CD4-positive, alpha-beta T cell (primary cell): Measurements from ENCODE around the gene MAN2B2. TPM values are rescaled to one million over a fixed set of nuclear protein-coding genes. Genes with fewer than 3 reads are reported as not detected.

Experiments used
- ATAC-seq: fragments of 200-7000 bp; cut with Tn5 transposase; one replicate; pipeline ENCODE4 v1.10.0; 2022; ENCODE audit warnings: mild to moderate bottlenecking; ENCODE audit not compliant: poor library complexity
- CTCF ChIA-PET: fragments of 350-600 bp; sonication (Branson Sonifier 250); formaldehyde crosslinking; loops from one replicate; lab custom pipeline; 2021; ENCODE audit warnings: antibody characterized with exemption, inconsistent platforms; lab: Charles Lee
- POLR2A ChIA-PET: fragments of 350-600 bp; sonication (Branson Sonifier 250); formaldehyde crosslinking; loops from one replicate; lab custom pipeline; 2021; ENCODE audit warnings: antibody characterized with exemption, inconsistent platforms; lab: Charles Lee
- DNase-seq, 14 experiments: peaks; one replicate each; pipeline ENCODE4 v3.0.0-alpha.2; 2013 to 2020; ENCODE audit warnings: mixed read lengths in 2 of 14
- H3K27ac ChIP-seq, 2 donors: one replicate each; pipeline versions ENCODE4 v1.5.1 to v1.7.0; 2013; ENCODE audit warnings: low read length in 2 of 2, low read depth in 1 of 2, mild to moderate bottlenecking in 1 of 2
- H3K27me3 ChIP-seq, 2 experiments: 1 replicate in 1 of 2; 2 replicates in 1 of 2; pipeline versions ENCODE4 v1.6.1 to v1.7.0; 2013; ENCODE audit warnings: low read length in 2 of 2, control low read depth in 1 of 2, mild to moderate bottlenecking in 1 of 2, moderate library complexity in 1 of 2; ENCODE audit not compliant: insufficient read depth in 2 of 2, control insufficient read depth in 1 of 2
- H3K36me3 ChIP-seq: one replicate; pipeline ENCODE4 v1.6.1; 2013; ENCODE audit warnings: low read length, control low read depth; ENCODE audit not compliant: insufficient read depth
- H3K4me1 ChIP-seq: one replicate; pipeline ENCODE4 v1.6.1; 2013; ENCODE audit warnings: low read length, control low read depth; ENCODE audit not compliant: insufficient read depth
- H3K4me3 ChIP-seq: one replicate; pipeline ENCODE4 v1.5.1; 2013; ENCODE audit warnings: mild to moderate bottlenecking, low read length, moderate library complexity
- H3K9me3 ChIP-seq, 2 experiments: 1 replicate in 1 of 2; 2 replicates in 1 of 2; pipeline versions ENCODE4 v1.6.1 to v1.7.0; 2013; ENCODE audit warnings: low read length in 2 of 2, mild to moderate bottlenecking in 2 of 2, control low read depth in 1 of 2, moderate library complexity in 1 of 2; ENCODE audit not compliant: control insufficient read depth in 1 of 2, insufficient read depth in 1 of 2
- H3K27ac Mint-ChIP-seq: one replicate; pipeline ENCODE4 v1.8.0; 2020; ENCODE audit warnings: mixed read lengths
- H3K27me3 Mint-ChIP-seq: one replicate; pipeline ENCODE4 v1.8.0; 2021; ENCODE audit warnings: mixed read lengths
- H3K36me3 Mint-ChIP-seq: one replicate; pipeline ENCODE4 v1.8.0; 2021; ENCODE audit warnings: low read depth, mixed read lengths
- H3K4me1 Mint-ChIP-seq: one replicate; pipeline ENCODE4 v1.8.0; 2021; ENCODE audit warnings: low read depth, mixed read lengths
- H3K4me3 Mint-ChIP-seq: one replicate; pipeline ENCODE4 v1.8.0; 2020; ENCODE audit warnings: mild to moderate bottlenecking, mixed read lengths
- H3K9me3 Mint-ChIP-seq: one replicate; pipeline ENCODE4 v1.8.0; 2020; ENCODE audit warnings: mixed read lengths
- CTCF ChIP-seq: fragments of 200-600 bp; IDR thresholded peaks from one replicate; pipeline ENCODE4 v1.8.0; 2022; ENCODE audit warnings: antibody characterized with exemption, mild to moderate bottlenecking
- intact Hi-C, 2 experiments: fragments of 100-400 bp; cut with DNase I in 1 of 2; cut with micrococcal nuclease in 1 of 2; formaldehyde crosslinking; loops; one replicate each; pipeline versions ENCODE4 v1.15.1 to v1.9.0; 2023 to 2025; cut with DNase I, micrococcal nuclease
- total RNA-seq, 174 experiments: library from RNA in 2 of 174; stranded (reverse) in 2 of 174; gene quantifications; one replicate each; pipeline ENCODE4 v1.2.3 and lab custom pipeline; 2021 to 2026

MAN2B2 gene
- total RNA-seq, 2 experiments from 2014 or later: 25.9 to 28.5 TPM

- Mint-ChIP-seq H3K4me3 (no peak overlapping the region), H3K36me3 (no peaks in the 10 kb centered on the region), H3K27me3 (peaks cover 29% of the 10 kb centered on the region), H3K4me1 (no peaks in the 10 kb centered on the region), H3K27ac (no peak overlapping the region), H3K9me3 (no peaks in the 10 kb centered on the region)
- H3K27ac ChIP-seq: no peak overlapping the region
- H3K27me3 ChIP-seq: peaks cover 7 to 8% of the 10 kb centered on the region in 2 experiments
- CTCF ChIA-PET: interaction anchor here (1.8 kb wide), 1 partner anchor 15 kb away, joined by 5 read pairs; no protein-coding TSS in a partner anchor
- POLR2A ChIA-PET: interaction anchor here (1.1 to 4.9 kb wide), 6 partner anchors 14 to 249 kb away, joined by 3 to 56 read pairs (median 5); partner anchors contain the start of genes MRFAP1, MRFAP1L1 and TBC1D14
- ATAC-seq (no peak), DNase-seq (no peak)
- intact Hi-C loops: no loop called here
- peaks cover 32% of the 10 kb centered on the region for H3K4me1 ChIP-seq
- H3K9me3 ChIP-seq: peaks cover 0 to 5% of the 10 kb centered on the region in 2 experiments
- no peak for TF ChIP-seq CTCF
- no peak overlapping the region for H3K4me3 ChIP-seq
- H3K36me3 ChIP-seq: no peaks in the 10 kb centered on the region
These were observed 84.9 kb downstream of the MAN2B2 start for GRCh38 chr4:6659897-6660296.

GRCh38 chr4:6660430-6660829, 85.4 kb downstream of the MAN2B2 start:
- Mint-ChIP-seq H3K9me3 (no peaks in the 10 kb centered on the region), H3K36me3 (no peaks in the 10 kb centered on the region), H3K27ac (no peak overlapping the region), H3K4me3 (no peak overlapping the region), H3K4me1 (no peaks in the 10 kb centered on the region), H3K27me3 (peaks cover 29% of the 10 kb centered on the region)
- H3K27me3 ChIP-seq: peaks cover 7 to 8% of the 10 kb centered on the region in 2 experiments
- H3K4me3 ChIP-seq: no peak overlapping the region
- H3K9me3 ChIP-seq: peaks cover 0 to 5% of the 10 kb centered on the region in 2 experiments
- ChIA-PET POLR2A (interaction anchor here (1.2 to 3.9 kb wide), 2 partner anchors 13 to 49 kb away, joined by 5 to 35 read pairs; partner anchors contain the start of gene MRFAP1L1), CTCF (no interaction called here)
- no peak for ATAC-seq
- H3K4me1 ChIP-seq: peaks cover 32% of the 10 kb centered on the region
- no peak overlapping the region for H3K27ac ChIP-seq
- DNase-seq: no peak
- no peaks in the 10 kb centered on the region for H3K36me3 ChIP-seq
- TF ChIP-seq CTCF: no peak
- intact Hi-C loops: no loop called here

- POLR2A ChIA-PET: interaction anchor here (1.7 to 4.4 kb wide), 2 partner anchors 12 to 18 kb away, joined by 5 to 42 read pairs; a partner anchor contains a TSS
- no peak overlapping the region for H3K27ac Mint-ChIP-seq
- no peaks in the 10 kb centered on the region for H3K4me1 Mint-ChIP-seq
- H3K4me3 Mint-ChIP-seq: peak overlapping the region; percentile 7
- CTCF ChIA-PET: no interaction called here
- no peak for DNase-seq
- TF ChIP-seq CTCF: no peak
- Histone ChIP-seq H3K9me3 (peaks cover 0 to 1% of the 10 kb centered on the region in 2 experiments), H3K27ac (no peak overlapping the region), H3K27me3 (peaks cover 7 to 8% of the 10 kb centered on the region in 2 experiments), H3K4me1 (peaks cover 32% of the 10 kb centered on the region), H3K36me3 (no peaks in the 10 kb centered on the region), H3K4me3 (no peak overlapping the region)
- H3K36me3 Mint-ChIP-seq: no peaks in the 10 kb centered on the region
- ATAC-seq: no peak
- intact Hi-C loops: no loop called here
- peaks cover 29% of the 10 kb centered on the region for H3K27me3 Mint-ChIP-seq
- H3K9me3 Mint-ChIP-seq: no peaks in the 10 kb centered on the region
These were observed 87.6 kb downstream of the MAN2B2 start for GRCh38 chr4:6662591-6662990.
